ENCODE data around the gene C6orf58.

DNA sequence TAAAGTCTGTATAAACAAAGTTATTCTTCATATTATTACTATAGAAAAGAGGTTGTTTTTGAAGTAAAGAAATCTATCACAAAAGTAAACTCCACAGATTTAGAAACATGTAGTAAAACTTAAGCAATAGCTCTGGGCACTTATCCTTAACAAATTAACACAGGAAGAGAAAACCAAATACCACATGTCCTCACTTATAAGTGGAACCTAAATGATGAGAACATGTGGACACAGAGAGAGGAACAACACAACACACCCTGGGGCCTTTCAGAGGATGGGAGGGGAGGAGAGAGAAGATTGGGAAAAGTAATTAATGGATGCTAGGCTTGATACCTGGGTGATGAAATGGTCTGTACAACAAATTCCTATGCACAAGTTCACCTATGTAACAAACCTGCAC is 57.2 kb downstream of the C6orf58 start:
- no peak for TF ChIP-seq ISL1 (CRISPR knock-in tag; IDR thresholded peaks at IDR 0.05)
- TF ChIP-seq ZNF8 (CRISPR knock-in tag; IDR thresholded peaks at IDR 0.05) = no peak
- no peak for TF ChIP-seq ZNF565 (CRISPR knock-in tag; conservative IDR thresholded peaks at IDR 0.05; ENCODE audit: low read depth)
- no peak for TF ChIP-seq SNAI2 (CRISPR knock-in tag; IDR thresholded peaks at IDR 0.05)
